Measurements from ENCODE around the gene GPATCH8.

- TF ChIP-seq CTCF (IDR thresholded peaks at IDR 0.05) = peak in 4 of 5 experiments; percentile 21 to 38 (median 30)
- no peak for TF ChIP-seq EP300 (IDR thresholded peaks at IDR 0.05)
These were observed 102.9 kb downstream of the GPATCH8 start for GRCh38 chr17:44400226-44400847.
